ENCODE results near the gene PIF1.
A peak's percentile ranks its signal among the peaks of the same experiment; 100 is the strongest.

PIF1 gene

DNA sequence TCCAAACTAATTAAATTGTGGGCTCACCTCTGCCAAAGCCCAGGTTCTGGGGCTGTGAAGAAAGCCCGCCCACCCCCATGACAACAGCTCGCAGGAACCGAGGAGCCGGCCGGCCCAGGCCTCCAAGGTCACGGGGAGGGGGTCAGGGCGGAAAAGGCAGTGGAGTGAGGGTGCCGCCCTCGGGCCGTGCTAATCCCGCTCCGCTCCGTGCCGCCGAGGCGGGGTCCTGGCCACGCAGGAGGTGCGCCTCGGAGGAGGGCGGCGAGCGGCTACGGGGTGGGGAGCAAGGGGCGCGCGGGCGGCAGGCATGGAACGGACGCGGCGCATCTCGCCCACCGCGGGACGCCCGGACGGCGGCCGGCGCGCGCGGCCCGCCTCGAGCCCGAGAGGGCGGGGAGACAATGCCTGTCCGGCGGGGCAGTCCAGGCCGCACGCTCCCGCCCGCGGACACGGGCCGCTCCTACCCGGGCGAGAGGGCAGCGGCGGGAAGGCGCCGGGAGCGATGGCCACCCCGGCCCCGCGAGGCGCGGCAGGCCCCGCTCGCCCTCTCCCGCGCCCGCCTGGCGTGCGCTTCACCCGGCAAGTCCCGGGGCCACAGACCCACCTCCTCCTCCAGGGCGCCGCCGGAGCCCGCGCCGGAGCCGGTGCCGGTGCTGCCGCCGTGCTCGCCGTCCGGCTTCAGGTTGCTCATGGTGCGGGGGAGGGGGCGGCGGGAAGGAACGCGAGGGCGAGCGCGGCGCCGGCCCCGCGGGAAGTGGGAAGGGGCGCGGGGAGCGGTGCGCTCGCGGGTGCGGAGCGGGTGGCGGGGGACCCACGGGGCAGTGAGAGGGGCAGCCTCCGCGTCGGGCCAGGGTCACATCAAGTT lies 50.6 kb downstream of the PIF1 start:
- no peak for TF ChIP-seq ZFX (IDR thresholded peaks at IDR 0.05; ENCODE audit: borderline replicate concordance)
- TF ChIP-seq, protein P1, sequence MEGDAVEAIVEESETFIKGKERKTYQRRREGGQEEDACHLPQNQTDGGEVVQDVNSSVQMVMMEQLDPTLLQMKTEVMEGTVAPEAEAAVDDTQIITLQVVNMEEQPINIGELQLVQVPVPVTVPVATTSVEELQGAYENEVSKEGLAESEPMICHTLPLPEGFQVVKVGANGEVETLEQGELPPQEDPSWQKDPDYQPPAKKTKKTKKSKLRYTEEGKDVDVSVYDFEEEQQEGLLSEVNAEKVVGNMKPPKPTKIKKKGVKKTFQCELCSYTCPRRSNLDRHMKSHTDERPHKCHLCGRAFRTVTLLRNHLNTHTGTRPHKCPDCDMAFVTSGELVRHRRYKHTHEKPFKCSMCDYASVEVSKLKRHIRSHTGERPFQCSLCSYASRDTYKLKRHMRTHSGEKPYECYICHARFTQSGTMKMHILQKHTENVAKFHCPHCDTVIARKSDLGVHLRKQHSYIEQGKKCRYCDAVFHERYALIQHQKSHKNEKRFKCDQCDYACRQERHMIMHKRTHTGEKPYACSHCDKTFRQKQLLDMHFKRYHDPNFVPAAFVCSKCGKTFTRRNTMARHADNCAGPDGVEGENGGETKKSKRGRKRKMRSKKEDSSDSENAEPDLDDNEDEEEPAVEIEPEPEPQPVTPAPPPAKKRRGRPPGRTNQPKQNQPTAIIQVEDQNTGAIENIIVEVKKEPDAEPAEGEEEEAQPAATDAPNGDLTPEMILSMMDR (IDR thresholded peaks at IDR 0.05): no peak
- peak overlapping the region; percentile 45; the same call in 1 of the 2 replicates for H3K27ac ChIP-seq

- TF ChIP-seq, protein P1 (IDR thresholded peaks at IDR 0.05): no peak
- no peak for TF ChIP-seq ZFX (IDR thresholded peaks at IDR 0.05; ENCODE audit: borderline replicate concordance)
- no peak overlapping the region for H3K27ac ChIP-seq
Measured at GRCh38 chr15:64774037-64774628, 51.3 kb downstream of the PIF1 start.

DNA sequence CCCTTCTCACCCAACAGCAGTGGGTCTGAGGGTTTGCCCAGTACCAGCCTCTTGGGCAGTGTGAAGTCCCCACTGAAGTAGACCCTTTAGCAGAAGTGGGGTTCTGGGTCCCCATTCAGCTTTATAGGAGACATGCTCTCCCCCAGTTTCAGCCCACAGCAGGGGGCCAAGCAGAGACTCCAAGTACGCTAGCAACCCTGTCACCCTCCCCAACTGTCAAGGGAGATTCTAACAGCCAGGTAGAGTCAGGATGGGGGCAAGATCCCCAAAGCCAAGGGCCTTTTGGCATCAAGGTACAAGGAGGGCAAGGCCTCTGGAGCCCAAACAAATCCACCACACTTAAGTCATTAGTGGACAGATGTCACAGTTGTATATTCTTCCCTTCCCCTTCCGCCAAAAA lies 51.8 kb downstream of the PIF1 start:
- H3K27ac ChIP-seq: no peak overlapping the region
- no peak for TF ChIP-seq ZFX (IDR thresholded peaks at IDR 0.05; ENCODE audit: borderline replicate concordance)
- TF ChIP-seq, protein P1 (IDR thresholded peaks at IDR 0.05): no peak

GRCh38 chr15:64772964-64773363 lies 52.5 kb downstream of the PIF1 start:
- H3K27ac ChIP-seq: no peak overlapping the region
- TF ChIP-seq, protein P1 (IDR thresholded peaks at IDR 0.05): no peak
- TF ChIP-seq ZFX (IDR thresholded peaks at IDR 0.05; ENCODE audit: borderline replicate concordance): no peak

DNA sequence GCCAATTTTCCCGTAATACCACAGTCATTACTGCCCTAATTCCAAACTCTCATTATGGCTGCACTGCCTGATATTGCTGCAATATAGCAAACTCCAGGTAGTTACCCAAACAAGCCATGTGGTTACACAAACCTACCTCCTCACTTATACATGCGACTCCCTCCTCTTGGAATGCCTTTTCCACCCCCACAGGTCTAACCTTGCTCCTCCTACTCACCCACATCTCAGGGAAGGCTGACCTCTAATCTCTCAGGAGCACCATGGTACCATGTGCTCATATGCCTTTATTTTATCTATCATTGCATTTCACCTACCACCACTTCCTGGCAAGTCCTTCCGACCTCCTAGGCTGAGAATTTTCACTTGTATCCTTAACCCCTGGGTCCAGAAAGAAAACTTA lies 53.0 kb downstream of the PIF1 start:
- no peak overlapping the region for H3K27ac ChIP-seq
- TF ChIP-seq ZFX (IDR thresholded peaks at IDR 0.05; ENCODE audit: borderline replicate concordance): no peak
- TF ChIP-seq, protein P1 (IDR thresholded peaks at IDR 0.05): no peak

GRCh38 chr15:64770626-64771025 lies 54.8 kb downstream of the PIF1 start:
- no peak for TF ChIP-seq ZFX (IDR thresholded peaks at IDR 0.05; ENCODE audit: borderline replicate concordance)
- TF ChIP-seq, protein P1 (IDR thresholded peaks at IDR 0.05): no peak
- H3K27ac ChIP-seq: no peak overlapping the region

GRCh38 chr15:64767203-64767602 lies 58.2 kb downstream of the PIF1 start:
- TF ChIP-seq ZFX (IDR thresholded peaks at IDR 0.05; ENCODE audit: borderline replicate concordance): no peak
- TF ChIP-seq, protein P1 (IDR thresholded peaks at IDR 0.05): no peak
- no peak overlapping the region for H3K27ac ChIP-seq

All from 22Rv1 (cell line).